Diencephalon (tissue), 1 donor: Measurements from ENCODE around the gene NSMCE4A. TPM values are rescaled to one million over a fixed set of nuclear protein-coding genes. Genes with fewer than 3 reads are reported as not detected.

ENCODE experiments used
- small RNA-seq: library from RNA; depleted of rRNA; stranded (forward); fragments of <200 nt; gene quantifications from one replicate; pipeline ENCODE3, GENCODE V24; 2014
- total RNA-seq: library from RNA; depleted of rRNA; stranded (reverse); fragments of >200 nt; gene quantifications from one replicate; pipeline ENCODE4 v1.2.3, GENCODE V29; 2014

Gene NSMCE4A, protein sequence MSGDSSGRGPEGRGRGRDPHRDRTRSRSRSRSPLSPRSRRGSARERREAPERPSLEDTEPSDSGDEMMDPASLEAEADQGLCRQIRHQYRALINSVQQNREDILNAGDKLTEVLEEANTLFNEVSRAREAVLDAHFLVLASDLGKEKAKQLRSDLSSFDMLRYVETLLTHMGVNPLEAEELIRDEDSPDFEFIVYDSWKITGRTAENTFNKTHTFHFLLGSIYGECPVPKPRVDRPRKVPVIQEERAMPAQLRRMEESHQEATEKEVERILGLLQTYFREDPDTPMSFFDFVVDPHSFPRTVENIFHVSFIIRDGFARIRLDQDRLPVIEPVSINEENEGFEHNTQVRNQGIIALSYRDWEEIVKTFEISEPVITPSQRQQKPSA
- 35.1 TPM for total RNA-seq

GRCh38 chr10:121974535-121975294 lies at the start of gene NSMCE4A:
TSS of gene NSMCE4A (minus strand) at chr10:121975217. CDS start at chr10:121975165, 52 bp downstream.

GRCh38 chr10:121988361-121989324 lies 13.6 kb upstream of the NSMCE4A start, which contains the start of gene TACC2:
TSS of gene TACC2 (plus strand) at chr10:121989163. CDS start at chr10:122021982, 32,819 bp downstream.

DNA sequence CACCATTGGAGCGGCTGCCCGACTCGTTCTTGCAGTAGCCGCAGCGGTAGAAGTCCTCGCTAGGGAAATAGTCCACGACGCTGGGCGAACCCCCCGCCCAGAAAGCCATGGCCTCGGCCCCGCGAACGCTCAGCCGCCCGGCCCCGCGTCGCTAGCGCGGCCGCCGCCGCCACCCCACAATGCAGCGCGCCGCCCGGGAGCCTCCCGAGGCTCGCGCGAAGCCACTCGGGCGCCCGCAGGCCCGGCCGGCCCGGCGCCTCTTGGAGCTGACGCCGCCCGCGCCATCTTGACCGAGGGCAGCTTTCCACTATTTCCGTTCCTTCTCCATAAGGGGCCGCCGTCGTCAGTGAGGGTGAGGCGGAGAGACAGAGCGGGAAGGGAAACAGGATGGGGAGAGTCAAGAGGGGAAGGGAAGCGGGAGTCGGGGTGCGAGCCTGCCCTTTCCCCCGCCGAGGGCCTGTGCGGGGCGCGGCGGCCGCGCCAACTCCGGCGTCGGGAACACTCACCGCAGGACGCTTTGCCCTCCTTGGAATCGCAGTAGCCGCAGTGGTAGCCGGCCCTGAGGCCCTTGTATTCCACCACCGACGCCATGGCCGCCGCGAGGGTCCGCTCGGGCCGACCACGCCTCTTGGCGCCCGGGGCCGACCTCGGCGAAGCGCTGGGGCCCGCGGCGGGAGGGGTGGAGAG lies 47.0 kb downstream of the NSMCE4A start, which contains the start of gene ATE1:
ATE1 (minus strand) TSS at position 191 of the 687 bp plus-strand sequence; CDS start at position 109, 82 bp downstream.

Small RNA genes within 50 kb of the gene (small RNA-seq; reads per million reads assigned to genes)
- gene RF02219: not detected

Other genes starting within 250 kb of the NSMCE4A start
- gene ATE1, start 47.2 kb downstream of the NSMCE4A start, total RNA-seq: 87.4 TPM
- gene TACC2, start 13.9 kb upstream of the NSMCE4A start, total RNA-seq: 21.2 TPM